ENCODE measurements around the gene KRTAP17-1. TPM values are rescaled to one million over a fixed set of nuclear protein-coding genes. Genes with fewer than 3 reads are reported as not detected.

The KRTAP17-1 gene
- total RNA-seq, 4 donors from 2014 or later = not detected

DNA sequence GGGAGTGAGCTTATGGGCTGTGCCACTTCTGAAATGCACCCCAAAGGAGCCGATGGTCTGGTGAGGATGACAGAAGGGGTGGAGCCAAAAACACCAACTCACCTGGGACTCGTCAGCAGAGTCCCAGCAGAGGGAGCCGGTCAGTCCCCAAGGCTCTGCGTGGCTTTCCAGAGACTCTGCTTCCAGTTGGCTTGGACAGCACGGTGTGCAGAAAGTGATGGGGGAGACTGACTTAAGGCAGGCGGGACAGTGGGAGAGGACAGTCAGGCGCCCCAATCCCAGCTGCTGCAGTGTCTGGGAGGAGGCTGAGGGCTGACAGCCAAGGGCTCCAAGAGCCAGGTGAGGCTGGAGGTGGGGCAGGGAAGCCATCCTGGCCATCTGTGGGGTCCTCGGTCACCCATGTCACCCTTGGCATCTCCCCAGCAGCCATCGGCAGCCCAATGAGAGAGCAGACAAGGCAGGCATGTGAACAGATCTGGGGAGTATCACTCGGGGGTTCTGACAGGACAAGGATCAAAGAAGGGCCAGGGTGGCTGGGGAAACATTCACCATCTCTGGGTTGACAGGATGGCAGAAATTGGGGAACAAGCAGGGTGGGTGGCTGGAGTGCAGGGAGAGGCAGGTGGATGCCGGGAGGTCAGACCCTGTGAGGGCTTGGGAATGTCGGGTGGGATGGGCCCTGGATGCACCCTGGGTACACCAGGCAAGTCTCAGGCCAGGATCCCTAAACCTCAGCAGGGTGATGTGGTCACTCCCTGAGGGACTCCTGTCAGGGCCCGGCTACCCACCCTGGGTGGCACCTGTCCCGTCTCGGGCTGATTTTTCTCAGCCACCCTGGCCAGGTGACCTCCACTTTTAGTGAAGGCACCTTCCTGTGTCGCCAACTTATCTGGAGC is 8.9 kb upstream of the KRTAP17-1 start:
- Histone ChIP-seq H3K9me3 (peaks cover 0 to 10% (median 4%) of the 10 kb centered on the region in 4 donors), H3K4me1 (no peaks in the 10 kb centered on the region), H3K27ac (replicated peaks in 1 of 4) (no peak overlapping the region), H3K4me3 (no peak overlapping the region), H3K27me3 (no peaks in the 10 kb centered on the region), H3K36me3 (no peaks in the 10 kb centered on the region)
- WGBS = 78% methylated on average over 14 of the region's 16 CpGs
- DNase-seq (ENCODE audit: extremely low spot score) = no peak
- intact Hi-C loops (cut with DNase I) = loop anchor here (5.0 kb wide), 3 partner anchors 323 to 522 kb away; no protein-coding TSS in a partner anchor
- TF ChIP-seq, protein P1, sequence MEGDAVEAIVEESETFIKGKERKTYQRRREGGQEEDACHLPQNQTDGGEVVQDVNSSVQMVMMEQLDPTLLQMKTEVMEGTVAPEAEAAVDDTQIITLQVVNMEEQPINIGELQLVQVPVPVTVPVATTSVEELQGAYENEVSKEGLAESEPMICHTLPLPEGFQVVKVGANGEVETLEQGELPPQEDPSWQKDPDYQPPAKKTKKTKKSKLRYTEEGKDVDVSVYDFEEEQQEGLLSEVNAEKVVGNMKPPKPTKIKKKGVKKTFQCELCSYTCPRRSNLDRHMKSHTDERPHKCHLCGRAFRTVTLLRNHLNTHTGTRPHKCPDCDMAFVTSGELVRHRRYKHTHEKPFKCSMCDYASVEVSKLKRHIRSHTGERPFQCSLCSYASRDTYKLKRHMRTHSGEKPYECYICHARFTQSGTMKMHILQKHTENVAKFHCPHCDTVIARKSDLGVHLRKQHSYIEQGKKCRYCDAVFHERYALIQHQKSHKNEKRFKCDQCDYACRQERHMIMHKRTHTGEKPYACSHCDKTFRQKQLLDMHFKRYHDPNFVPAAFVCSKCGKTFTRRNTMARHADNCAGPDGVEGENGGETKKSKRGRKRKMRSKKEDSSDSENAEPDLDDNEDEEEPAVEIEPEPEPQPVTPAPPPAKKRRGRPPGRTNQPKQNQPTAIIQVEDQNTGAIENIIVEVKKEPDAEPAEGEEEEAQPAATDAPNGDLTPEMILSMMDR (IDR thresholded peaks at IDR 0.05) = peak in 1 of 3 experiments; percentile 6
- TF ChIP-seq POLR2AphosphoS5 (IDR thresholded peaks at IDR 0.05) = no peak
- TF ChIP-seq EP300 (IDR thresholded peaks at IDR 0.05) = no peak
- no peak for TF ChIP-seq POLR2A (IDR thresholded peaks at IDR 0.05; ENCODE audit: low read depth)

DNA sequence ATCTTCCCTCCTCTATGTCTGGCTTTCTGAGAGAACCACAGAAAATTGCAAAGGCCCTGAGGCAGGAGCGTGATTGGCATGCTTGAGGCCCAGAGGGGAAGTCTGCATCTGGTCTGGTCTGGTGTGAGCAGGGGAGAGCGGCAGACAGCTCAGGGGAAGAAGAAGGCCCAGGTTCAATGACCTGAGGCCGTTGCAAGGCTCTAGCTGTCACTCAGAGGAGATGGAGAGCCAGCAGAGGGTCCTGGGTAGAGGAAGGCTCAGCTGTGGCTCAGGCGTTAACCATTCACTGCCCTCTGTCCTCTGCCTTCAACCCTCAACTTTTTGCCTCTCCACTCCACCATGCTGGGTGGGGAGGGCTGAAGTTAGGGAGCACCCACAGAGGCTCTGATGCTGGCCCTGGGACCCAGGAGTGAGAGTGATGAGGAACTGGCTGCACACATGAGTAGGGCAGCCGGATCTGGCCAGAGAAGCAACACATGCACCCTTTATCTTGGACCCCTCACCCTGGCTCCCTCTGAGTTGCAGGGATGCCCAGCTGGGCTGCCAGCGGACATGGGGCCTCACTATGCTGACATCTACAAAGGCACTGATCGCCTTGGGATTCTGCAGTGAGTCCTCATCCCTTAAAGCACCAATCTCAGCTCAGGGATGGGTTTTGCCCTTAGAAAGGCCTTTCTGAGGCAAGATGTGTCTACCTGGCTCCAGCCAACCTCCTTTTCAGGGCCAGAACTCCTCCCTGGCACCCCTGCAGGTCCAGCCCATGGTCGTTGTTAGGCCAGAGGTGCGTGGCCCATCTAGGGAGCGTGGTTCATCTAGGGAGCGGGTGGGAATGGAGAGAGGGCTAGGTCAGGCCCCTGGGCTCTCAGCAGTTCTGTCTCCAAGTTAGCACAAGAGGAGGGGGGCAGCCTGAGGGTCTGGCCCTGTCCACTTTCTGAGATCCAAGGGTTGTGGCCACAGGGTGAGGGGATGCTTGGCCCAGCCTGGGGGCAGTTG is 7.7 kb upstream of the KRTAP17-1 start:
- H3K36me3 ChIP-seq = no peaks in the 10 kb centered on the region
- H3K9me3 ChIP-seq = peaks cover 0 to 14% (median 5%) of the 10 kb centered on the region in 4 donors
- H3K4me3 ChIP-seq = no peak overlapping the region
- H3K27ac ChIP-seq (replicated peaks in 1 of 4) = no peak overlapping the region
- H3K27me3 ChIP-seq = no peaks in the 10 kb centered on the region
- 90% methylated on average over 10 of the region's 11 CpGs for WGBS
- intact Hi-C loops (cut with DNase I) = loop anchor here (5.0 kb wide), 3 partner anchors 324 to 521 kb away; no protein-coding TSS in a partner anchor
- H3K4me1 ChIP-seq = no peaks in the 10 kb centered on the region
- DNase-seq (ENCODE audit: extremely low spot score) = no peak
- TF ChIP-seq POLR2A (IDR thresholded peaks at IDR 0.05; ENCODE audit: low read depth) (no peak), EP300 (IDR thresholded peaks at IDR 0.05) (no peak), POLR2AphosphoS5 (IDR thresholded peaks at IDR 0.05) (no peak)
- TF ChIP-seq, protein P1 (IDR thresholded peaks at IDR 0.05) = no peak

DNA sequence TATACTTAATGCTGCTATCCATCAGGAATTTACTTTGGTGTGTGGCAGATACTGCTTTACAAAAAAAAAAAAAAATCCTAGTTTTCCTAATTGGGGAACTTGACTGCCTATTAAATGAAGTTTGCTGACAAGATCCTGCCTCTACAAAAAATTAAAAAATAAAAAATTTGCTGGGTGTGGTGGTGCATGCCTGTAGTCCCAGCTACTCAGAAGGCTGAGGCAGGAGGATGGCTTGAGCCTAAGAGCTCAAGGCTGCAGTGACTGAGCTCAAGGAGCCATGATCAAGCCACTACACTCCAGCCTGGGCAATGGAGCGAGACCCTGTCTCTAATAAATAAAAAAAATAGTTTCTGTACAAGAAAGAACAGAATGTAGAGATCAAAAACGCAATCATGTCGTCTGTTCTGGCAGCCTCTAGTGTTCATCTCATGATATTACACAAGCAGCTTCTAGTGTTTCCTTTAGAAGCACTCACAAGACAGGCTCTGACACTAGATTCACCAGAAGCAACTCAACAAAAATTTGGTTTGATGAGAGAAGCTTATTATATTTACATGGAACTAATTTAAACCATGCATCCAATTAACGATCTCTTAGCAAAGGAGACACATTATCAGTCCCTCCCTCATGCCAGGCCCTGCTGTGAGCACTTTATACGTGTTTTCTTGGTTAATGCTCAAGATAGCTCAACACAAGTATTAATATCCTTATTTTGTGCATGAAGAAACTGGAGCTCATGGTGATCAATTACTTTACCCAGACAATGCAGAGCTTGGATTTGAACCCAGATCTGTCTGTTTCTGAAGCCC is 6.8 kb upstream of the KRTAP17-1 start:
- H3K36me3 ChIP-seq = no peaks in the 10 kb centered on the region
- peaks cover 0 to 14% (median 5%) of the 10 kb centered on the region in 4 donors for H3K9me3 ChIP-seq
- no peaks in the 10 kb centered on the region for H3K27me3 ChIP-seq
- TF ChIP-seq, protein P1 (IDR thresholded peaks at IDR 0.05) = peak; percentile 64 to 82 (median 68)
- TF ChIP-seq POLR2A (IDR thresholded peaks at IDR 0.05; ENCODE audit: low read depth) = no peak
- DNase-seq (ENCODE audit: extremely low spot score) = no peak
- H3K4me1 ChIP-seq = no peaks in the 10 kb centered on the region
- intact Hi-C loops (cut with DNase I) = loop anchor here (5.0 kb wide), 3 partner anchors 325 to 520 kb away; no protein-coding TSS in a partner anchor
- H3K4me3 ChIP-seq = no peak overlapping the region
- 40% methylated on average over 5 of the region's 5 CpGs for WGBS
- H3K27ac ChIP-seq (replicated peaks in 1 of 4) = no peak overlapping the region

DNA sequence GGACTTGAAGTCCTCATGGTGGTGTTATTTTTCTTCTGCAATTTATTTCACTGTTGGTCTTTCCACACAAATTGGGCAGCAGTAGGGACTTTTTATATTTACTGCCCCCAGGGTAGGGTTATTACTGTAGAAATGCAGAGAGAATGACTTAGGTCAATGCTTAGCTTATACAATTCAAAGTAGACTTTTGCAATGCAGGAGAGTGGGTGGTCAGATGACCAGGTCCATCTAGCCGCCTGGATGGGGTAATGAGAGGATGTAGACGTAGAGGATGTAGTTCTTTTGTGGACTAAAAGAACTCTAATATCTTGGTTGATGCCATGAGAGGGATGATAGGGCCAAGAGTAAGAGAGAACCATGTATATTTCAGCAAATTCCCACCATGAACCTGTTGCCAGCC is 2.7 kb upstream of the KRTAP17-1 start:
- no peak for DNase-seq (ENCODE audit: extremely low spot score)
- intact Hi-C loops (cut with DNase I) = no loop called here
- Histone ChIP-seq H3K27ac (replicated peaks in 1 of 4) (no peak overlapping the region), H3K36me3 (no peaks in the 10 kb centered on the region), H3K27me3 (peaks cover 0 to 26% (median 0%) of the 10 kb centered on the region in 4 donors), H3K9me3 (peaks cover 0 to 14% (median 5%) of the 10 kb centered on the region in 4 donors), H3K4me3 (no peak overlapping the region), H3K4me1 (no peaks in the 10 kb centered on the region)
- TF ChIP-seq POLR2AphosphoS5 (IDR thresholded peaks at IDR 0.05) (no peak), EP300 (IDR thresholded peaks at IDR 0.05) (no peak), POLR2A (IDR thresholded peaks at IDR 0.05; ENCODE audit: low read depth) (no peak)
- TF ChIP-seq, protein P1 (IDR thresholded peaks at IDR 0.05) = no peak
- 61% methylated on average over 2 of the region's 2 CpGs for whole genome bisulfite sequencing
